GM21737 (cell line): ENCODE results near the gene DHPS.
"Not testable (repeated sequence)": the region's sequence is repeated elsewhere in the genome, so short reads cannot be mapped to it uniquely, and the experiment has no call there.

Source experiments
- ATAC-seq: cut with Tn5 transposase; IDR thresholded peaks from one replicate; pipeline ENCODE4 v1.9.1; 2021; ENCODE audit warnings: mild to moderate bottlenecking, moderate library complexity; ENCODE audit not compliant: unreplicated experiment

The DHPS gene

DNA sequence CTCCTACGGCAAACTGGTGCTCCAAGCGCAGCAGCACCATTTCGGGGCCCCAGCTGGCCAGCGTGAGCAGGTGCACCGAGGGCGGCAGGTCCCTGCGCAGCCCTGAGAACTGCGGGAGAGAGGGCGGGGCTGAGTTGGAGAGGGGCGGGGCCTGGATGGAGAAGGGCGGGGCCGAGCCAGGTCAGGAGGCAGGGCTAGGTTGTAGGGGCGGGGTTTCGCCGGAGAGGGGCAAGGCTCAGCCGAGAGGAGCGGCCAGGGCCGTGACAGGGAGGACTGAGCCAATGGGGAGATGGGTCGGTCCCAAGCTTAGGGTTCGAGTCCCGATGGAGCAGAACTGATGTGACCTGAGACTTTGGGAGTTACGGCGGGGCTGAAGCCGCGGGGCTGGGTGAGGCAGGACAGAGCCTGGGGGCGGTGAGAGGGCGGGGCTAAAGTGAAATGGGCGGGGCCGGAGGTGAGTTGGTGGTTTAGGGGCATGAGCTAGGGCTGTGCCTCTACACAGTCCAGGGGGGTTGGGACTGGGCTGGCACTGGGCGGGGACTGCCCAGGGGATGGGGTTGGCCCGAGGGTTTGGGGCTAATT, 34.1 kb downstream of the DHPS start:
- ATAC-seq, result no peak

DNA sequence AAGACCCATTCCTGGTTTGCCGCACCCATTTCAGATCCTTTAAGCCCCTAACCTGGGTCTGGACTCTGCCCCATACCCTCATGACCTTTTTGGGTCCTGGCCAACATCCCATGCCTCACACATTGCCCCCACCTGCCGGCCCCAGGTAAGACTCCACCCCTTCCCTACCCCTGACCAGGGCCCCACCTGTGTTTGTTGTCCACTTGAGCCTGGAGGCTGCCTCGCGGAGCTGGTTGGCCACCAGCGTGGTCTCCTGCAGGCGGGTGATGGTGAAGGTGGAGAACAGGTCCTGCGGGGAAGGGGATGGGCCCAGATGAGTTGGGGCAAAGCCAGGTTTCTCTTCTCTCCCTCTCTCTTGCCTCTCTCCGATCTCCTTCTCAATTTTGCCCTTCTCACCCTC, 34.6 kb downstream of the DHPS start:
- no peak for ATAC-seq

DNA sequence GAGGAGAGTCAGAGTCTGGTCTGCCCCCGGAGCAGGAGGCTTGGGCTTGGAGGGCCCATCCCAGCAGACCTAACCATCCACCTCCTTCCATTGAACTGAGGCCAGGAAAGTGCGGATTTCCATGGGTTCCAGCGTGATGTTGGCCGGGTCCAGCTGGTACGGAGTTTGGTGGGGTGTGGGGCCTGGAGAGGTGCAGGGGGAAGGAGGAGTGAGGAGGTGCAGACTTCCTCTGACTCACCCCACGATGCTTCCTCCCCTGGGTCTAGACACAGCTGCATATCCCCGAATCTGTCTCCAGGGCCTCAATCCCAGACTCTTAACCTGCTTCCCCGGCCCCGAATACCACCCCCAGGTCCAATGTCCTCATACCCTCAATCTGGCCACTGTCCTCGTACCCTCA, 35.1 kb downstream of the DHPS start:
- no peak for ATAC-seq

DNA sequence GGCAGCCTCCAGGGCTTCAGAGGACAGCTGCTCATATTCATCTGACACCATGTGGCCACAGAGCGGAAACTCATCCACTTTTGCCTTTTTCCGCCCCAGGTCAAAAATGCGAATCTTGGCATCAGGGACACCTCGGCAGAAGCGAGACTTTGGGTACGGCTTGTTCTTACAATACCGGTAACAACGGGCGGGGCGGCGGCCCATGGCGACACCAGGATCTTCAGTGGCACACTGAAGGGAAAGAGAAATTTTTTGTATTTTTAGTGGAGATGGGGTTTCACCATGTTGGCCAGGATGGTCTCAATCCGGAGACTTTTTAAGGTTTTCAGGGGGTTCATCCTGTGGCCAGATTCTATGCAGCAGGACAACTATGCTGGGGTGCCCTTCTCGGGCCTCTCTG, 38.0 kb downstream of the DHPS start:
- ATAC-seq, result not testable (repeated sequence)

GRCh38 chr19:12642506-12642905, 39.2 kb downstream of the DHPS start:
- no peak for ATAC-seq

GRCh38 chr19:12641456-12641855, 40.2 kb downstream of the DHPS start:
- no peak for ATAC-seq

GRCh38 chr19:12639901-12640613, 41.6 kb downstream of the DHPS start:
- ATAC-seq, result peak; percentile 54

- no peak for ATAC-seq
These were observed 43.0 kb downstream of the DHPS start for GRCh38 chr19:12638611-12639182.

DNA sequence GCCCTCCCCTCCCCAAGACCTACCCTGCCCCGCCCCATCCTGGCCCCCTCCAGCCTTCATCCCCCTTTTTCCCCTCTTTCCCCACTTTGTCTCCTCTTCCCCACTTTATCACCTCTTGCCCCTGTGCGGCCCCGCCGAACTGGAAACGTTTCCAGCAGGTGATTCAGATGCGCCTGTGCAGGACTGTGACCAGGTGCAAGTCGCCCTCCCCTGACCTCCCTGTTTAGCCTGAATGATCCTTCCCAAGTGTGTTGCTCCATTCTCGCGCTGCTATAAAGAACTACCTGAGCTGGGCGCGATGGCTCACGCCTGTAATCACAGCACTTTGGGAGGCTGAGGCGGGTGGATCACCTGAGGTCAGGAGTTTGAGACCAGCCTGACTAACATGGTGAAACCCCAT, 45.0 kb downstream of the DHPS start:
- no peak for ATAC-seq

DNA sequence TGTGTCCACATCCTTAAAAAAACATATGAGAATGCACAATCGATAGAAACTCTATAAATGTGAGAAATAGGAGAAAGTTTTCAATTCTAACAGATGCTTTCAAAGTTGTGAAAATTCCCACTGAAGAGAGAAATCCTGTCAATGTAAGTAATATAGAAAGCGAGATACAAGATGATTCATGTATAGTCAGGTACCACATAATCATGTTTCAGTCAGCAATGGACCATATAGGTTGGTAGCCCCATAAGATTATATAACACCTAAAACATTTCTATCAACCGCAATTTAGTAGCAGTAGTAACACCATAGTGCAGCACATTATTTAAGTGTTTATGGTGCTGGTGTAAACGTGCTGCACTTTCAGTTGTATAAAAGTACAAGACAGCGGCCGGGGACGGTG, 52.5 kb downstream of the DHPS start:
- no peak for ATAC-seq

DNA sequence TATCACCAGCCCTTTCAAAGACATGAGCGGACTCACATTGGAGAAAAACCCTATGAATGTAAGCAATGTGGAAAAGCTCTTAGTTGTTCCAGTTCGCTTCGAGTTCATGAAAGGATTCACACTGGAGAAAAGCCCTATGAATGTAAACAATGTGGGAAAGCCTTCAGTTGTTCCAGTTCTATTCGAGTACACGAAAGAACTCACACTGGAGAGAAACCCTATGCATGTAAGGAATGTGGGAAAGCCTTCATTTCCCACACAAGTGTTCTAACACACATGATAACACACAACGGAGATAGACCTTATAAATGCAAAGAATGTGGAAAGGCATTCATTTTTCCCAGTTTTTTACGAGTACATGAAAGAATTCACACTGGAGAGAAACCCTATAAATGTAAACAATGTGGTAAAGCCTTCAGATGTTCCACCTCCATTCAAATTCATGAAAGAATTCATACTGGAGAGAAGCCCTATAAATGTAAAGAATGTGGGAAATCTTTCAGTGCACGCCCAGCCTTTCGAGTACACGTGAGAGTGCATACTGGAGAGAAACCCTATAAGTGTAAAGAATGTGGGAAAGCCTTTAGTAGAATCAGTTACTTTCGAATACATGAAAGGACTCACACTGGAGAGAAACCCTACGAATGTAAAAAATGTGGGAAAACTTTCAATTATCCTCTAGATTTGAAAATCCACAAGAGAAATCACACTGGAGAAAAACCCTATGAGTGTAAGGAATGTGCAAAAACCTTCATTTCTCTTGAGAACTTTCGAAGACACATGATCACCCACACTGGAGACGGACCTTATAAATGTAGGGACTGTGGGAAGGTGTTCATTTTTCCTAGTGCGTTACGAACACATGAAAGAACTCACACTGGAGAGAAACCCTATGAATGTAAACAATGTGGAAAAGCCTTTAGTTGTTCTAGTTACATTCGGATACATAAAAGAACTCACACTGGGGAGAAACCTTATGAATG, 53.3 kb downstream of the DHPS start:
- no peak for ATAC-seq

- no peak for ATAC-seq
These were observed 54.7 kb downstream of the DHPS start for GRCh38 chr19:12626958-12627357.
